HG03066 (cell line): Measurements from ENCODE around the gene PDK2.

Experiments
- ATAC-seq: cut with Tn5 transposase; IDR thresholded peaks from one replicate; pipeline ENCODE4 v1.9.1; 2021; ENCODE audit warnings: low read depth; ENCODE audit not compliant: unreplicated experiment

The PDK2 gene

GRCh38 chr17:50147841-50148225, 52.7 kb downstream of the PDK2 start:
- ATAC-seq: no peak

DNA sequence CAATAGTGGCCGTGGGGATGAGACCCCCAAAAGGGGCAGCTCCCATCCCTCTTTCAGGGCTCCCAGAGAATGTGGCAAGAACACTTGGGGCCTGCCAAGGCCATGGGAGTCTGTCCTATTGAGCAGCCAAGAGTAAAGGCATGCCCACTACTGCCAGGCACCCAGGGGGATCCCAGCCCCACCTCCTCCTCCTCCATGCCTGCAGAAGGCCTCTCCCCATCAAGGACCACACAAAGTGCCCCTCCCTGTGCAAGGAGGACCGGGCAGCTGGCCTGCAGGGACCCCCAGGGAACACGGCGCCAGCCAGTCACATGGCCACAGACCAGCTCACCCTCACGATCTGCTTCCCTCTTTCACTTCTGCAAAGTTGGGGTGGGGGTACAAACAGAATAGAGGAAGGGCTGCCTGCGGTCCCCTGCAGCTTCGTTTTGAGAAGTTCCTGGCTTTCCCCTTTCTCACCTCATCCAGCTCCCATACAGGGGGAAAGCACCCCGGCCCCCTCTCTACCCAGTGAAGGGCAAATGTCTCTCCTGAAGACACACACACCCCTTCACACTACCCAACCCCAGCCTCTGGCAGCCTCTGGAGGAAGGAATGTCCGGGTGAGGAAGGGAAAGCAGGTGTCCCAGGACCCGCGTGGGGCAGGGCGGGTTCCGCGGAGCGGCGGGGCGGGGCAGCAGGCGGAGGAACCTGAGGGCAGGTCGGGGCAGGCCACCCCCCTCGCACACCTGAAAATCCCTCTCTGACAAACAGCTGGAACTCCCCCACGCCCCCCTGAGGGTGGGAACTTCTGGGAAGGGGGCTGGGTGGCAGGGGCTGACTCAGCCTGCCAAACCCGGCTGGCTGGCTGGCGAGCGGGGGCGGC, 53.3 kb downstream of the PDK2 start:
- ATAC-seq: peak; percentile 42

DNA sequence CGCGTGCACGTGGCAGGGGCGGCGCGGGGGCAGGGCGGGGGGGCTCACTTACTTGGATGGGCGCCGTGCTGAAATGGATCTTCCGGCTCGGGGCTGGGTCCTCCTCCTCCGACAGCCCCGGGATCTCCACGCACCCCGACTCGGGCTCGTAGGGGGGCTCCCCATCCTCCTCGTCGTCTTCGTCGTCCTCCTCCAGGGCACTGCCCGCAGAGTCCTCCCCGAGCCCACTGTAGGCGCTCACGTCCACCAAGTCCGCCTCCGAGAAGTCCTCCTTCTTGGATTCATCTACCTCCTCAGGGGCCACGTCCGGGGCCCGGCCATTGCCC, 53.9 kb downstream of the PDK2 start:
- ATAC-seq: no peak

- no peak for ATAC-seq
Measured at GRCh38 chr17:50149417-50150353, 54.5 kb downstream of the PDK2 start.

GRCh38 chr17:50150354-50151040, 55.3 kb downstream of the PDK2 start, which contains the start of gene PPP1R9B:
Gene PPP1R9B (minus strand): TSS chr17:50150677. CDS start chr17:50150513, 164 bp downstream.
- ATAC-seq: no peak

DNA sequence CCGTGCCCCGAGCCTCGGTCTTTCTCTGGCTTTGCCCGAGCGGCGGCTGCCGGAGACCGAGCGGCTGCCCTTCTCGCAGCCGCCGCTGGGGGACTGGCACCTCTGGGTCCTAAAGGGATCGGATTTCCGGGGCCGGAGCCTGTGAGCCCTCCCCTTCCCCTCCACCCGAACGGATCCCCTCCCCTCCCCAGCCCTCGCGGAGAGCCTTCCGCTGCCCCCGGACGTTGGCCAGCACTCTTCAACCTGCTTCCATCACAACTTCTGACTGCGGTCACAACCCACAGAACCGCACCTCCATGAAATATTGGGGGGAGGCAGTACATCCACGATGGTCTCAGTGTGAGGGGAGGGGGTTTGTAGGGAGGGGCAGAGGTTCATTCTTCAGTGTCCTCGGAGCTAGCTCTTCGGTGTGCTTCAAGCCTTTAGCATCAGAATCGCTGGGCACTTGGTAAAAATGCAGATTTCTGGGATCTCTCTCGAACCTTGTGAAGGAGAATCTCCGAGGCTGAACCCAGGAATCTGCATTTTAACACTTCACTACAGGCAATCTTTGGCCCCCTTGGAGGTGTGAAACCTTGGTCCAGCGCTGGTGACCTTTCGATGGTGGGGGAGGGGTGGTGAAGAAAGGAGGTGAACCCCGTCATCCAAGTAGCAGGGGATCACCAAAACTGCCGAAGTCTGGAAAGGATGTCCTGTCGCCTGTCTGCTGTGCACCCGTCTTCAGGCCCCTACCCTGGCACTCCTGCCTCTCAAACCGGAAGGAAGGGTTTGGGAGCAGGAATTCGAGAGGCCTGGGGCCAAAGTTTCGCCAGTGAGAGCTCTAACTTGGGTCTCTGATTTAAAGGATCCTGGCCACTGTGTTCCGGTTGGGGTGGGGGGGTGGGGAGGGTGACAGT, 56.1 kb downstream of the PDK2 start:
- ATAC-seq: peak; percentile 3

- ATAC-seq: peak; percentile 36
Measured at GRCh38 chr17:50151937-50152547, 56.9 kb downstream of the PDK2 start.

DNA sequence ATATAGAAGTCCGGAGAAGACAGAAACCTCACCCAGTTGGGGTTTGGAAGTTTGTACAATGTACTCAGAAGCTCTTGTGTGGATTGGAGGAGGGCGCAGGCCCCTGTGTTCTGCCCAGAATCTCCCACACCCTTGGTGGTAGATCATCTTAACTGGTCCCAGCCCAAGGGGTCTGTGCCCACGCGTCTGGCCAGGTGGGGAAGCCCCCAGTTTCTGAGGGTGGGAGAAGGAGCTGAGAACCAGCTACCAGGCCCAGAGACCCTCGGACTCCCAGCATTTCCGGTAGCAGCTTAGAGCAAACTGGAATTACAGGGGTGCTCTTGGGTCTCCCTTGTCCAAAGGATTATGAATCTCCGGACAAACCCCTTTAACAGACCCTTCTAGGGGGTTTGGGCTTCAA, 57.6 kb downstream of the PDK2 start:
- no peak for ATAC-seq

DNA sequence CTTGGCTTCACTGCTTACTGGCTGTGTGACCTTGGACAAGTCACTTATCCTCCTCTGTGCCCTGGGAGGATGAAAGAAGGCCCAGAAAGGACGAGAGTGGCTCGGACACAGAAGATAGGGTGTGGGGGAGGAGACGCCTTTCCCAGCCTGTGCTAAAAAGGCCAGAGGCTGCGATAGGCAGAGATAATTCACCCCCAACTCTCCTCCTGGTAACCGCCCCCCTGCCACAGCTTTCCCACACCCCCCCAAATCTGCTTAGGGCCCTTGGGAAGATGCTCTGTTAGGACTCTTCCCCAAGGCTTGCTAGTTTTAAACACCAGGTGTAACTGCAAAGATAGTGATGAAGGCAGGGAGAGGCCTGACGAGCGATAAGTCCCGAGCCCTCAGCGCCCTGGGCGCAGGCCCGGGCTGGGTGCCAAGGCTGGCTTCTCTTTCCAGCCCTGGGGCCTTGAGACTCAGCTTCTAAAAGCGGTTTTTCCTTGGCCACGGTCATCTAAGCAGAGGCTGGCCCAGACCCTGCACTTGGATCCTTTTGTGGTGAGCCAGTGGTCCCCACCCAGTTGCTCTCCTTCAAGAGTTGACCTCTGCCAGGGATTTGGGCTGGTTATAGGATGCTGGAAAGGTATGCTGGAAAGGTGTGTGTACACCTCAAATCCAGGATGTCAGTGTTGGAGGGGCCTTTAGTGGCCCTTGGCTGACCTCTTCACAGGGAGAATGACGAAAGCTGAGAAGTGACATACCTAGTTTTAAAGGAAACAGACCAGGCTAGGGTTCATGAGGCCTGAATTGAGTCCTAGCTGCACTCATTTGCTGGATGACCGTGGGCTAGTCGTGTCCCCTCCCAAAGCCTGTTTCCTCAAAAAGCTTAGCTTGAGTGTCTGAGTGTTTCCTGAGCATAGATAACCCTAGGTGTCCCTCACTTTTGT, 58.8 kb downstream of the PDK2 start:
- no peak for ATAC-seq

GRCh38 chr17:50154604-50155003, 59.5 kb downstream of the PDK2 start:
- ATAC-seq: no peak

DNA sequence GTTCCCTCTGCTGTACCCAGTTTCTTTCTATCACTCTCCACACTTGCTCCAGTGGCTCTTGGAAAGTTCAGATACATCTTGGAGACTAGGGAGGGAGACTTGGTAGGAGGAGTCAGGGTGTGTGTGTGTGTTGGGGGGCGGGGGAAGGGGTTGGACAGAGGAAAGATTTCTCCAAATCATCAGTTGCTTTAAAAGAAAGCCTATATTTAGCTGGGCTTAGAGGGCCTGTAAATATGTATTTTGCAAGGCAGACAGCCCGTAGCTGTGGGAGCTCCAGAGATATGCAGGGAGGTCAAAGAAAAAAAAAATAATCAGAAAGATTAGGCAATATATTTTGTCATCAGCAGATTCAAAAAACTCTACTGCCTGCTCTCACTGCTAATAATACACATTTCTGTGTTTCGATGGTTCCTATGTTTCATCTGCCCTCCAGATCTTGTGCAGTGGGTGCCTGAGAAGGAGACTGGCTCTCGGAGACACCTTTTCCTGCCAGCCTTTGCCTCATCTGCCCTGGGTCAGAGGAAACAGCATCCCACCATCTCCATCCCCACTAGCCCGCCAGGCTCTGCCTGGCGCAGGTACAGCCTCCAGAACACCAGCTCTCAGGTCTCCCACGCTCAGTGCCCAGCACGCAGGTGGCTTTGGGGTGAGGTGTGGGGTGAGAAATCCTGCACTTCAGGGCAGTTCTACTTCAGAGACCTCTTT, 60.1 kb downstream of the PDK2 start:
- ATAC-seq: no peak

DNA sequence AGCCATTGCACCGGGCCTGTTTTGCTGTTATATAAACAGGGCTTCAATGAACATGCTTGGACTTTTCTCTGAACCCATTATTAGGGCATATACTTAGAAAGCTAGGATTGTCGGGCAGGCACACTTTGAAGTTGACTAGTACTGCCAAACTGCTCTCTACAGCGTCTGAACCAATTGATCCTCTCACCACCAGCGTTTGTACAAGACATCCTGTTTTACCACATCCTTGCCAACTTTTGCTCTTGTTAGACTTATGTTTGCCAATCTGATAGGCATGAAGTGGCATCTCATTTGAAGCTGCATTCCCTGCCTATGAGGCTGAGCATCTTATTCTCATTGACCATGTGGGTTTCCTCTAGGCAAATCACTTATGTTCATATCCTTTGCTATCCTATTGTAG, 62.7 kb downstream of the PDK2 start:
- ATAC-seq: no peak

DNA sequence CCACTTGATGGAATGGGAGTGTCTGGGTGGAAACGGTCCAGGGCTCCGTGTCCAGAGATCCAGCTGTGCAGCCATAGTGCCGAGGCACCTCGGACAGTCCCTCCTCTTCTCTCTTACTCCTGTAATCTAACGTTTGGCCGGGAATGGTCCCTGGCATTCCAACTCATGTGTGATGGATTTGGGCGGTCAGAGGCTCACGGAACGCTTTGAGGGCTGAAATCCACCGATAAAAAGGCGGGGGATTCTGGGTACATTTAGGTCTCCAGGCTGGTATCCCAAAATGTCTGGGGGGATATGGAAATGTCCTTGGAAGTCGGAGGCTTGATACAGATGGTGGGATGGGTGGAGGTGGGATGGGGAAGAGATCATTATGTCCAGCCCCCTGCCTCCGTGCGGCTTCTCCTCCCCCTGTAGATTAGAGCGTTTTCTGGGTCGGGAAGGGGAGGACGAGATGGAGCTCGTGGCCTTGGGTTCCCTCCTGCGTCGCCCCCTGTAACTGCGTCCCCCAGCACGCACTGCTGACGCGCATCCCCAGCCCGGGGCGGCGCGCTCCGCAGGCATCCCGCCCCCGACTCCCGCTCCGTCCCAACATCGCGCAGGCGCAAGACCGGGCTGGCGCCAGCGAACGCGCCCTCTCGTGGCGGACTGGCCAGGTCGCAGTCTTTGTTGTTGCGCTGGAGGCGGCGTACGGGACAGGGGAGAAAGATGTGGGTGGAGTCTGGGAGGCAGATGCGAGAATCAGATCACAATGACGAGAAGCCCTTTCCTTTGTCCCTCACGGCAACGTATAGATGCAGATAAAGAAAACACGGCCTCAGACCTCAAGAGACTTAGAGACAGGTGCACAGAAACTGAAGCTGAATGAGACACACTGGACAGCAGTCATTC, 66.1 kb downstream of the PDK2 start:
- peak; percentile 82 for ATAC-seq
